Prostate gland (tissue), 2 donors: Measurements from ENCODE around the gene PLAC1. TPM values are rescaled to one million over a fixed set of nuclear protein-coding genes. Genes with fewer than 3 reads are reported as not detected.

Experiments
- DNase-seq: peaks from one replicate; pipeline ENCODE4 v3.0.0-alpha.2; 2019; ENCODE audit warnings: low spot score
- H3K27ac ChIP-seq, 2 donors: fragments of 200-600 bp; sonication (generic); 2 replicates each; pipeline ENCODE4 v1.5.1; 2017 to 2019
- H3K27me3 ChIP-seq: fragments of 200-600 bp; sonication (generic); replicated peaks from 2 replicates; pipeline ENCODE4 v1.5.1; 2019; ENCODE audit not compliant: insufficient read depth
- H3K36me3 ChIP-seq, 2 donors: fragments of 200-600 bp; sonication (generic); 1 replicate in 1 of 2; 2 replicates in 1 of 2; pipeline versions ENCODE4 v1.5.1 to v1.8.1; 2017 to 2019
- H3K4me1 ChIP-seq: fragments of 200-600 bp; sonication (generic); replicated peaks from 2 replicates; pipeline ENCODE4 v1.5.1; 2019
- H3K4me3 ChIP-seq, 2 donors: fragments of 200-600 bp; sonication (generic); 2 replicates each; pipeline ENCODE4 v1.5.1; 2017 to 2019
- H3K9me3 ChIP-seq: fragments of 200-600 bp; sonication (generic); 2 replicates; pipeline ENCODE4 v1.5.1; 2017
- CTCF ChIP-seq, 4 experiments: fragments of 200-600 bp in 2 of 4; fragments of 450-650 bp in 2 of 4; sonication (generic) in 2 of 4; IDR thresholded peaks; 1 replicate in 3 of 4; 2 replicates in 1 of 4; pipeline ENCODE4 v1.5.1; 2016 to 2019; ENCODE audit warnings: antibody characterized with exemption in 4 of 4, mild to moderate bottlenecking in 2 of 4, moderate library complexity in 2 of 4
- POLR2A ChIP-seq: fragments of 450-650 bp; IDR thresholded peaks from one replicate; pipeline ENCODE4 v1.6.1; 2016; ENCODE audit warnings: antibody characterized with exemption, mild to moderate bottlenecking
- POLR2AphosphoS5 ChIP-seq: sonication (generic); formaldehyde crosslinking; IDR thresholded peaks from one replicate; pipeline ENCODE4 v1.6.1; 2017; ENCODE audit warnings: antibody characterized with exemption
- WGBS: methylation state at CpG from one replicate; pipeline ENCODE4 v1.1.5; 2018; 5-methylcytosine and 5-hydroxymethylcytosine counted together
- intact Hi-C: fragments of 100-400 bp; cut with DNase I; formaldehyde crosslinking; loops from one replicate; pipeline ENCODE4 v1.14.2; 2022
- microRNA counts, 2 donors: library from miRNA; unstranded; fragments of <30 nt; microRNA quantifications; one replicate each; lab custom pipeline; 2016 to 2017
- microRNA-seq: library from miRNA; unstranded; fragments of <30 nt; microRNA quantifications from one replicate; pipeline ENCODE4, GENCODE V29; 2016
- small RNA-seq, 2 donors: library from RNA; depleted of rRNA; stranded (forward); fragments of <200 nt; gene quantifications; one replicate each; pipeline ENCODE3, GENCODE V24; 2016
- total RNA-seq, 2 donors: library from RNA; depleted of rRNA; stranded (reverse); fragments of >200 nt; gene quantifications; one replicate each; pipeline ENCODE4 v1.1.0, GENCODE V29; 2016

Gene PLAC1
- total RNA-seq, 2 donors from 2014 or later, result 1.5 TPM; not detected in 1

GRCh38 chrX:134528960-134529359, 129.3 kb downstream of the PLAC1 start:
- DNase-seq, result no peak
- H3K36me3 ChIP-seq, result no peaks in the 10 kb centered on the region
- H3K27me3 ChIP-seq, result no peaks in the 10 kb centered on the region
- no peak overlapping the region for H3K27ac ChIP-seq
- no peaks in the 10 kb centered on the region for H3K9me3 ChIP-seq
- intact Hi-C loops, result no loop called here
- H3K4me3 ChIP-seq, result no peak overlapping the region
- no peaks in the 10 kb centered on the region for H3K4me1 ChIP-seq
- WGBS, result 47% methylated on average over 3 of the region's 3 CpGs
- TF ChIP-seq CTCF (IDR thresholded peaks at IDR 0.05) (no peak), POLR2A (no peak), POLR2AphosphoS5 (no peak)

GRCh38 chrX:134526399-134526798, 131.9 kb downstream of the PLAC1 start:
- Histone ChIP-seq H3K36me3 (no peaks in the 10 kb centered on the region), H3K4me3 (no peak overlapping the region), H3K9me3 (no peaks in the 10 kb centered on the region), H3K4me1 (no peaks in the 10 kb centered on the region), H3K27me3 (no peaks in the 10 kb centered on the region), H3K27ac (no peak overlapping the region)
- intact Hi-C loops, result no loop called here
- over 99% methylated on average over 5 of the region's 5 CpGs for WGBS
- TF ChIP-seq POLR2AphosphoS5, result no peak
- no peak for TF ChIP-seq POLR2A
- no peak for TF ChIP-seq CTCF (IDR thresholded peaks at IDR 0.05)
- DNase-seq, result no peak

GRCh38 chrX:134525086-134525792, 133.0 kb downstream of the PLAC1 start:
- TF ChIP-seq POLR2AphosphoS5, result no peak
- Histone ChIP-seq H3K4me3 (no peak overlapping the region), H3K9me3 (no peaks in the 10 kb centered on the region), H3K36me3 (no peaks in the 10 kb centered on the region), H3K27me3 (no peaks in the 10 kb centered on the region), H3K27ac (no peak overlapping the region), H3K4me1 (no peaks in the 10 kb centered on the region)
- intact Hi-C loops, result no loop called here
- DNase-seq, result no peak
- WGBS, result 89% methylated on average over 15 of the region's 15 CpGs

- no peak for DNase-seq
- H3K27ac ChIP-seq, result no peak overlapping the region
- no peaks in the 10 kb centered on the region for H3K9me3 ChIP-seq
- no peaks in the 10 kb centered on the region for H3K4me1 ChIP-seq
- no peaks in the 10 kb centered on the region for H3K36me3 ChIP-seq
- intact Hi-C loops, result no loop called here
- TF ChIP-seq CTCF (IDR thresholded peaks at IDR 0.05) (no peak), POLR2A (no peak), POLR2AphosphoS5 (no peak)
- no peak overlapping the region for H3K4me3 ChIP-seq
- H3K27me3 ChIP-seq, result no peaks in the 10 kb centered on the region
- WGBS, result 89% methylated on average over 6 of the region's 6 CpGs
Observed at GRCh38 chrX:134524181-134524580, 134.1 kb downstream of the PLAC1 start.

GRCh38 chrX:134520860-134521390, 137.3 kb downstream of the PLAC1 start:
- TF ChIP-seq POLR2A (no peak), POLR2AphosphoS5 (no peak), CTCF (IDR thresholded peaks at IDR 0.05) (no peak)
- no peak overlapping the region for H3K27ac ChIP-seq
- no peaks in the 10 kb centered on the region for H3K4me1 ChIP-seq
- H3K36me3 ChIP-seq, result no peaks in the 10 kb centered on the region
- intact Hi-C loops, result no loop called here
- peak; percentile 6 for DNase-seq
- no peaks in the 10 kb centered on the region for H3K9me3 ChIP-seq
- WGBS, result 77% methylated on average over 3 of the region's 3 CpGs
- no peaks in the 10 kb centered on the region for H3K27me3 ChIP-seq
- H3K4me3 ChIP-seq, result no peak overlapping the region

MicroRNAs within 50 kb of the gene (microRNA counts, 767-probe panel; counts per million panel counts)
- microRNA hsa-miR-424-5p (lab: Ali Mortazavi, UCI) (0 to 431 counts per million in 2 donors), microRNA hsa-miR-450a-5p (lab: Ali Mortazavi, UCI) (2,536 to 2,588 counts per million in 2 donors), microRNA hsa-miR-450b-3p (lab: Ali Mortazavi, UCI) (1,352 to 1,933 counts per million in 2 donors), microRNA hsa-miR-450b-5p (lab: Ali Mortazavi, UCI) (2,518 to 2,682 counts per million in 2 donors), microRNA hsa-miR-503 (lab: Ali Mortazavi, UCI) (2,335 to 2,646 counts per million in 2 donors), microRNA hsa-miR-542-3p (lab: Ali Mortazavi, UCI) (1,352 to 2,112 counts per million in 2 donors), microRNA hsa-miR-542-5p (lab: Ali Mortazavi, UCI) (431 to 927 counts per million in 2 donors)

Small RNA genes within 50 kb of the gene (microRNA-seq; reads per million reads assigned to microRNA genes)
- gene MIR424 (1,250 reads per million, percentile 89 among the genes with 10 or more reads in this experiment), gene MIR450A1 (0.34 reads per million), gene MIR450A2 (4.0 reads per million, percentile 41 among the genes with 10 or more reads in this experiment), gene MIR450B (0.75 reads per million), gene MIR503 (17.1 reads per million, percentile 57 among the genes with 10 or more reads in this experiment), gene MIR542 (21.0 reads per million, percentile 59 among the genes with 10 or more reads in this experiment)

Small RNA genes within 50 kb of the gene (small RNA-seq; reads per million reads assigned to genes)
- gene AC004383.1 (0 reads per million in 2 donors), gene MIR450A1 (0 reads per million in 2 donors), gene MIR450A2 (0 reads per million in 2 donors), gene MIR450B (0.50 to 1.8 reads per million in 2 donors), gene MIR503 (0.40 to 0.56 reads per million in 2 donors), gene MIR542 (6.2 to 8.3 reads per million in 2 donors)

Other genes with a start within 250 kb of the PLAC1 start
- 10 to 100 TPM; 14.9 to 77.4 TPM for gene HPRT1, start 198.3 kb downstream of the PLAC1 start, total RNA-seq
- 10 to 100 TPM; 21.0 to 83.7 TPM for gene PABIR2, start 138.7 kb upstream of the PLAC1 start, total RNA-seq